ENCODE results near the gene WARS2. TPM values are rescaled to one million over a fixed set of nuclear protein-coding genes. Genes with fewer than 3 reads are reported as not detected.

The WARS2 gene
- total and polyA plus RNA-seq, 4 donors = 4.6 to 33.2 (median 11.3) TPM

- no peak for DNase-seq
- H3K9ac ChIP-seq (ENCODE audit: insufficient read depth in 1 of 2, low read length in 2 of 2) = no peak overlapping the region
- no peak overlapping the region for H3K4me3 ChIP-seq
- H3K27ac ChIP-seq (ENCODE audit: low read depth in 1 of 2, low read length in 1 of 2) = no peak overlapping the region
- 97% methylated on average over 34 of the region's 34 CpGs for WGBS, 2 donors
- H3K36me3 ChIP-seq (ENCODE audit: control insufficient read depth in 4 of 4, insufficient read depth in 4 of 4, low read length in 4 of 4) = peaks cover 0 to 4% (median 2%) of the 10 kb centered on the region in 4 donors
- ATAC-seq (ENCODE audit: insufficient read depth, low FRiP score) = no peak
- TF ChIP-seq, protein P1, sequence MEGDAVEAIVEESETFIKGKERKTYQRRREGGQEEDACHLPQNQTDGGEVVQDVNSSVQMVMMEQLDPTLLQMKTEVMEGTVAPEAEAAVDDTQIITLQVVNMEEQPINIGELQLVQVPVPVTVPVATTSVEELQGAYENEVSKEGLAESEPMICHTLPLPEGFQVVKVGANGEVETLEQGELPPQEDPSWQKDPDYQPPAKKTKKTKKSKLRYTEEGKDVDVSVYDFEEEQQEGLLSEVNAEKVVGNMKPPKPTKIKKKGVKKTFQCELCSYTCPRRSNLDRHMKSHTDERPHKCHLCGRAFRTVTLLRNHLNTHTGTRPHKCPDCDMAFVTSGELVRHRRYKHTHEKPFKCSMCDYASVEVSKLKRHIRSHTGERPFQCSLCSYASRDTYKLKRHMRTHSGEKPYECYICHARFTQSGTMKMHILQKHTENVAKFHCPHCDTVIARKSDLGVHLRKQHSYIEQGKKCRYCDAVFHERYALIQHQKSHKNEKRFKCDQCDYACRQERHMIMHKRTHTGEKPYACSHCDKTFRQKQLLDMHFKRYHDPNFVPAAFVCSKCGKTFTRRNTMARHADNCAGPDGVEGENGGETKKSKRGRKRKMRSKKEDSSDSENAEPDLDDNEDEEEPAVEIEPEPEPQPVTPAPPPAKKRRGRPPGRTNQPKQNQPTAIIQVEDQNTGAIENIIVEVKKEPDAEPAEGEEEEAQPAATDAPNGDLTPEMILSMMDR (IDR thresholded peaks at IDR 0.05; ENCODE audit: control extremely low read depth, extremely low read depth) = no peak
- peaks cover 0 to 18% (median 8%) of the 10 kb centered on the region in 5 donors for H3K4me1 ChIP-seq (ENCODE audit: control insufficient read depth in 5 of 5, insufficient read depth in 5 of 5, low read length in 5 of 5)
- H3K9me3 ChIP-seq (ENCODE audit: control insufficient read depth in 4 of 4, insufficient read depth in 3 of 4, low read length in 3 of 4) = peaks cover 0 to 1% (median 0%) of the 10 kb centered on the region in 4 donors
- H3K27me3 ChIP-seq (ENCODE audit: control insufficient read depth in 3 of 3, insufficient read depth in 3 of 3, low read length in 2 of 3) = no peaks in the 10 kb centered on the region
Observed at GRCh38 chr1:119048624-119049404, 91.6 kb downstream of the WARS2 start.

DNA sequence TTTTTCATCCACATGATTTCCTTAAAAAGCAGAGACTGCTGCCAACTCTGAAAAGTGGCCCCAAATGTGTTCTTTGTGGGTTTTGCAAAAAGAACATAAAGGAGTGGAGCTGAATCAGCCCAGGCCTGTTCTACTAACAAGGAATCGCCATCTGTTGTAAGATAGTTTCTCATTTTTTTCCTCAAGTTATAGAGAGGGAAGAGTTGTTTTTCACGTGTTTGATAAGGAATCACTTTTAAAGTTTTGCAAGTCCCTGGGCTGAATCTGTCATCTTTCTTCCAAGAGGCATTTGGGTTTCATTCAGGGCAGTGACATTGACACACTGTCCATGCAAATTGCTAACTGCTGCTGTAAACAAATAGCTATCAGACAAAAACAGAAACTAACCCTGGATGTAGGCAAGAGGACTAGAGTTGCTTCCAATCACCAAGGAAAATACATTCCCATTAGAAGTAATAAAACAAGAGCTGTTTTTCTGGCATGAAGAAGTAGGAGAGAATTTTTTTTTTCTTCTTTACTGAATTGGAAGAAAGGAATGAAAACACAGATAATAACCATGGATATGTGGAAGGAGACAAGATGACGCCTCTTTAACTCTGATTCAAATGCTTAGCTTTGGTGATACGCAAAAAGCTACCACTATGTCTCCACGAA lies 93.5 kb downstream of the WARS2 start:
- peak overlapping the region in 1 of 2 donors; percentile 3 for H3K9ac ChIP-seq (ENCODE audit: insufficient read depth in 1 of 2, low read length in 2 of 2)
- TF ChIP-seq, protein P1 (IDR thresholded peaks at IDR 0.05; ENCODE audit: control extremely low read depth, extremely low read depth) = no peak
- DNase-seq = peak; percentile 35 to 86 (median 84)
- WGBS, 2 donors = 63 to 66% methylated on average over 5 of the region's 5 CpGs
- H3K27me3 ChIP-seq (ENCODE audit: control insufficient read depth in 3 of 3, insufficient read depth in 3 of 3, low read length in 2 of 3) = no peaks in the 10 kb centered on the region
- H3K27ac ChIP-seq (ENCODE audit: low read depth in 1 of 2, low read length in 1 of 2) = peak overlapping the region in 1 of 2 donors; percentile 4
- ATAC-seq (ENCODE audit: insufficient read depth, low FRiP score) = no peak
- no peak overlapping the region for H3K4me3 ChIP-seq
- peaks cover 0 to 18% (median 8%) of the 10 kb centered on the region in 5 donors for H3K4me1 ChIP-seq (ENCODE audit: control insufficient read depth in 5 of 5, insufficient read depth in 5 of 5, low read length in 5 of 5)
- peaks cover 0 to 1% (median 0%) of the 10 kb centered on the region in 4 donors for H3K9me3 ChIP-seq (ENCODE audit: control insufficient read depth in 4 of 4, insufficient read depth in 3 of 4, low read length in 3 of 4)
- H3K36me3 ChIP-seq (ENCODE audit: control insufficient read depth in 4 of 4, insufficient read depth in 4 of 4, low read length in 4 of 4) = peaks cover 0 to 4% (median 3%) of the 10 kb centered on the region in 4 donors

DNA sequence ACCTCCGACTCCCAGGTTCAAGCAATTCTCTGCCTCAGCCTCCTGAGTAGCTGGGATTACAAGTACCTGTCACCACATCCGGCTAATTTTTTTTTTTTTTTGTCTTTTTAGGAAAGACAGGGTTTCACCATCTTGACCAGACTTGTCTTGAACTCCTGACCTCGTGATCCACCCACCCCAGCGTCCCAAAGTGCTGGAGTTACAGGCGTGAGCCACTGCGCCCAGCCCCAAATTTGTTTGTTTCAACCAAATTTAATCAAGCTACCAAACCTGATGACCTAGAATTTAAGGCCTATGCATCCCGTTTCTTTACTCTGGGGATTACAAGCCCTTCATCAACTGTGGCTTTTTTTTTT lies 94.0 kb downstream of the WARS2 start:
- ATAC-seq (ENCODE audit: insufficient read depth, low FRiP score) (no peak), DNase-seq (no peak)
- peaks cover 0 to 4% (median 3%) of the 10 kb centered on the region in 4 donors for H3K36me3 ChIP-seq (ENCODE audit: control insufficient read depth in 4 of 4, insufficient read depth in 4 of 4, low read length in 4 of 4)
- TF ChIP-seq, protein P1 (IDR thresholded peaks at IDR 0.05; ENCODE audit: control extremely low read depth, extremely low read depth) = no peak
- H3K4me1 ChIP-seq (ENCODE audit: control insufficient read depth in 5 of 5, insufficient read depth in 5 of 5, low read length in 5 of 5) = peaks cover 0 to 18% (median 8%) of the 10 kb centered on the region in 5 donors
- no peak overlapping the region for H3K4me3 ChIP-seq
- peak overlapping the region in 1 of 2 donors; percentile 4 for H3K27ac ChIP-seq (ENCODE audit: low read depth in 1 of 2, low read length in 1 of 2)
- no peak overlapping the region for H3K9ac ChIP-seq (ENCODE audit: insufficient read depth in 1 of 2, low read length in 2 of 2)
- H3K27me3 ChIP-seq (ENCODE audit: control insufficient read depth in 3 of 3, insufficient read depth in 3 of 3, low read length in 2 of 3) = no peaks in the 10 kb centered on the region
- WGBS, 2 donors = 76 to 83% methylated on average over 7 of the region's 7 CpGs
- H3K9me3 ChIP-seq (ENCODE audit: control insufficient read depth in 4 of 4, insufficient read depth in 3 of 4, low read length in 3 of 4) = peaks cover 0 to 1% (median 0%) of the 10 kb centered on the region in 4 donors
